Ovary (tissue), 3 donors: Measurements from ENCODE around the gene MEGF9.

Experiments used
- EP300 ChIP-seq: sonication (generic); formaldehyde crosslinking; IDR thresholded peaks from one replicate; pipeline ENCODE4 v1.6.1; 2017; ENCODE audit warnings: antibody characterized with exemption
- TF ChIP-seq, protein P1 (sequence below), 3 donors: fragments of 450-650 bp in 2 of 3; fragments of 200-600 bp in 1 of 3; IDR thresholded peaks; one replicate each; pipeline versions ENCODE4 v1.5.1 to v1.8.0; 2016 to 2022; ENCODE audit warnings: antibody characterized with exemption in 3 of 3, mild to moderate bottlenecking in 1 of 3
- donor health status: DM: no; HTN: no; CAD: no.

DNA sequence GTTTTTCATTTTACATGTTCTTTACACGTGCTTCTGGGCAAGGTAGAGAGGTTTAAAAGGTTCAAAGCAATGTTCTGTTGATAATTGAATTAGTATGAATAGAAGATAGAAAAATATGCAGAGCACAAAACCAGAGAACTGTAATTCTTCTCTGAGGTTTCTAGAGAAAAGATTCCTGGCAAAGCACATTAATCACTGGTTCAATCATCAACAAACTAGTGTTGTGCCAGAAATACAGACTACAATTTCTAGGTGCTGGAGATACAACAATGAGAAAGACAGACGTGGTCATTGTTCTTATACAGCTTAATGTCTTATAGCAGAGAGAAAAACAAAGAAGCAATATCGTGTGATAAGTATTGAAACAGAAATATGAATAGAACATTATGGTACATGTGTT is 25.5 kb downstream of the MEGF9 start:
- no peak for TF ChIP-seq EP300
- TF ChIP-seq, protein P1, sequence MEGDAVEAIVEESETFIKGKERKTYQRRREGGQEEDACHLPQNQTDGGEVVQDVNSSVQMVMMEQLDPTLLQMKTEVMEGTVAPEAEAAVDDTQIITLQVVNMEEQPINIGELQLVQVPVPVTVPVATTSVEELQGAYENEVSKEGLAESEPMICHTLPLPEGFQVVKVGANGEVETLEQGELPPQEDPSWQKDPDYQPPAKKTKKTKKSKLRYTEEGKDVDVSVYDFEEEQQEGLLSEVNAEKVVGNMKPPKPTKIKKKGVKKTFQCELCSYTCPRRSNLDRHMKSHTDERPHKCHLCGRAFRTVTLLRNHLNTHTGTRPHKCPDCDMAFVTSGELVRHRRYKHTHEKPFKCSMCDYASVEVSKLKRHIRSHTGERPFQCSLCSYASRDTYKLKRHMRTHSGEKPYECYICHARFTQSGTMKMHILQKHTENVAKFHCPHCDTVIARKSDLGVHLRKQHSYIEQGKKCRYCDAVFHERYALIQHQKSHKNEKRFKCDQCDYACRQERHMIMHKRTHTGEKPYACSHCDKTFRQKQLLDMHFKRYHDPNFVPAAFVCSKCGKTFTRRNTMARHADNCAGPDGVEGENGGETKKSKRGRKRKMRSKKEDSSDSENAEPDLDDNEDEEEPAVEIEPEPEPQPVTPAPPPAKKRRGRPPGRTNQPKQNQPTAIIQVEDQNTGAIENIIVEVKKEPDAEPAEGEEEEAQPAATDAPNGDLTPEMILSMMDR (IDR thresholded peaks at IDR 0.05), result no peak
